Breast epithelium (tissue), 4 donors: ENCODE measurements around the gene DPH5. TPM values are rescaled to one million over a fixed set of nuclear protein-coding genes. Genes with fewer than 3 reads are reported as not detected.
"Not testable (repeated sequence)": the region's sequence is repeated elsewhere in the genome, so short reads cannot be mapped to it uniquely, and the experiment has no call there.

Experiments used
- DNase-seq, 2 donors: peaks; one replicate each; pipeline ENCODE4 v3.0.0-alpha.2; 2019; ENCODE audit warnings: low spot score in 2 of 2
- H3K27ac ChIP-seq, 2 donors: fragments of 200-600 bp; sonication (generic) in 1 of 2; one replicate each; pipeline ENCODE4 v1.5.1; 2016 to 2019; ENCODE audit warnings: mild to moderate bottlenecking in 1 of 2
- H3K27me3 ChIP-seq, 2 donors: fragments of 200-600 bp; sonication (generic) in 1 of 2; one replicate each; pipeline versions ENCODE4 v1.5.1 to v1.6.0; 2017 to 2019; ENCODE audit warnings: control low read depth in 1 of 2, mild to moderate bottlenecking in 1 of 2
- H3K36me3 ChIP-seq: fragments of 200-600 bp; one replicate; pipeline ENCODE4 v1.5.1; 2019
- H3K4me1 ChIP-seq, 2 donors: fragments of 200-600 bp; sonication (generic); one replicate each; pipeline ENCODE4 v1.5.1; 2016 to 2019; ENCODE audit warnings: control low read depth in 1 of 2
- H3K4me3 ChIP-seq, 3 donors: fragments of 200-600 bp; sonication (generic); 1 replicate in 2 of 3; 2 replicates in 1 of 3; pipeline ENCODE4 v1.5.1; 2016 to 2019; ENCODE audit warnings: mild to moderate bottlenecking in 3 of 3, moderate library complexity in 2 of 3
- H3K9me3 ChIP-seq, 2 donors: fragments of 200-600 bp; sonication (generic) in 1 of 2; one replicate each; pipeline ENCODE4 v1.5.1; 2016 to 2019; ENCODE audit warnings: control low read depth in 1 of 2
- POLR2A ChIP-seq: fragments of 450-650 bp; IDR thresholded peaks from one replicate; pipeline ENCODE4 v1.6.1; 2016; ENCODE audit warnings: antibody characterized with exemption, mild to moderate bottlenecking, moderate library complexity
- POLR2AphosphoS5 ChIP-seq, 3 donors: sonication (generic); formaldehyde crosslinking; IDR thresholded peaks; one replicate each; pipeline ENCODE4 v1.6.1; 2017; ENCODE audit warnings: antibody characterized with exemption in 3 of 3
- intact Hi-C: fragments of 100-400 bp; cut with DNase I; formaldehyde crosslinking; loops from one replicate; pipeline ENCODE4 v1.15.1; 2023; ENCODE audit warnings: low total_unique reads
- total RNA-seq, 3 donors: library from RNA; depleted of rRNA; stranded (reverse); fragments of >200 nt; gene quantifications; one replicate each; pipeline ENCODE4 v1.1.0, GENCODE V29; 2016
- TF ChIP-seq, protein P1 (sequence below), 3 donors: fragments of 450-650 bp; IDR thresholded peaks; one replicate each; pipeline ENCODE4 v1.5.1; 2016 to 2017; ENCODE audit warnings: antibody characterized with exemption in 3 of 3, mild to moderate bottlenecking in 3 of 3, moderate library complexity in 3 of 3

Gene DPH5
- total RNA-seq, 3 donors from 2014 or later: 19.2 to 26.1 (median 25.9) TPM

GRCh38 chr1:100959502-100960060 lies 66.0 kb downstream of the DPH5 start:
- no peak overlapping the region for H3K27ac ChIP-seq
- no peak for TF ChIP-seq POLR2AphosphoS5 (IDR thresholded peaks at IDR 0.05)
- TF ChIP-seq, protein P1, sequence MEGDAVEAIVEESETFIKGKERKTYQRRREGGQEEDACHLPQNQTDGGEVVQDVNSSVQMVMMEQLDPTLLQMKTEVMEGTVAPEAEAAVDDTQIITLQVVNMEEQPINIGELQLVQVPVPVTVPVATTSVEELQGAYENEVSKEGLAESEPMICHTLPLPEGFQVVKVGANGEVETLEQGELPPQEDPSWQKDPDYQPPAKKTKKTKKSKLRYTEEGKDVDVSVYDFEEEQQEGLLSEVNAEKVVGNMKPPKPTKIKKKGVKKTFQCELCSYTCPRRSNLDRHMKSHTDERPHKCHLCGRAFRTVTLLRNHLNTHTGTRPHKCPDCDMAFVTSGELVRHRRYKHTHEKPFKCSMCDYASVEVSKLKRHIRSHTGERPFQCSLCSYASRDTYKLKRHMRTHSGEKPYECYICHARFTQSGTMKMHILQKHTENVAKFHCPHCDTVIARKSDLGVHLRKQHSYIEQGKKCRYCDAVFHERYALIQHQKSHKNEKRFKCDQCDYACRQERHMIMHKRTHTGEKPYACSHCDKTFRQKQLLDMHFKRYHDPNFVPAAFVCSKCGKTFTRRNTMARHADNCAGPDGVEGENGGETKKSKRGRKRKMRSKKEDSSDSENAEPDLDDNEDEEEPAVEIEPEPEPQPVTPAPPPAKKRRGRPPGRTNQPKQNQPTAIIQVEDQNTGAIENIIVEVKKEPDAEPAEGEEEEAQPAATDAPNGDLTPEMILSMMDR (IDR thresholded peaks at IDR 0.05): no peak
- no peak for TF ChIP-seq POLR2A
- H3K9me3 ChIP-seq: no peaks in the 10 kb centered on the region
- no peak overlapping the region for H3K4me3 ChIP-seq
- H3K27me3 ChIP-seq: no peaks in the 10 kb centered on the region
- intact Hi-C loops: no loop called here
- H3K36me3 ChIP-seq: no peaks in the 10 kb centered on the region
- H3K4me1 ChIP-seq: no peaks in the 10 kb centered on the region
- no peak for DNase-seq

DNA sequence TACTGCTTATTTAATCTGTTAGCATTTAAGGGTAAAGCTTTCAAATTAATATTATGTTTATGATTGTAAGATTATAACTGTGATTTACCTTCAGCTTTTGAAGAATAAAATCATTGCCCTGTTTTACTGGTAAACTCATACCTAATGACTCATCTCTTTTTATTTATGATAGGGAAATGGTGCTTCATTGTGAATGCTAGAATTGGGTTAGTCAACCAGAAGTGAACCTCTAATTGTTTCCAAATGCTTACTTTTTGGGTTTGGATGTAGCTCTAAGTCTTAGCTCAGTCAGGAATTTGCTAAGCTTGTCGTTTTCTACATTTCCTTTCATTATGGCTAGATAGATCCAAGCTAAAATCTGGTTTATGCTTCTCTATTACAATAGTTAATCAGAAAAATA lies 70.3 kb downstream of the DPH5 start:
- no peaks in the 10 kb centered on the region for H3K4me1 ChIP-seq
- H3K27ac ChIP-seq: no peak overlapping the region
- H3K4me3 ChIP-seq: no peak overlapping the region
- no peak for DNase-seq
- no peaks in the 10 kb centered on the region for H3K9me3 ChIP-seq
- no peaks in the 10 kb centered on the region for H3K27me3 ChIP-seq
- TF ChIP-seq POLR2A (no peak), POLR2AphosphoS5 (IDR thresholded peaks at IDR 0.05) (no peak)
- TF ChIP-seq, protein P1 (IDR thresholded peaks at IDR 0.05): no peak
- no peaks in the 10 kb centered on the region for H3K36me3 ChIP-seq
- intact Hi-C loops: no loop called here

- Histone ChIP-seq H3K36me3 (no peaks in the 10 kb centered on the region), H3K27me3 (no peaks in the 10 kb centered on the region), H3K9me3 (no peaks in the 10 kb centered on the region), H3K4me1 (no peaks in the 10 kb centered on the region), H3K4me3 (no peak overlapping the region), H3K27ac (no peak overlapping the region)
- TF ChIP-seq, protein P1 (IDR thresholded peaks at IDR 0.05): no peak
- TF ChIP-seq POLR2A: no peak
- no peak for TF ChIP-seq POLR2AphosphoS5 (IDR thresholded peaks at IDR 0.05)
- intact Hi-C loops: no loop called here
- no peak for DNase-seq
Measured at GRCh38 chr1:100953960-100954730, 71.4 kb downstream of the DPH5 start.

DNA sequence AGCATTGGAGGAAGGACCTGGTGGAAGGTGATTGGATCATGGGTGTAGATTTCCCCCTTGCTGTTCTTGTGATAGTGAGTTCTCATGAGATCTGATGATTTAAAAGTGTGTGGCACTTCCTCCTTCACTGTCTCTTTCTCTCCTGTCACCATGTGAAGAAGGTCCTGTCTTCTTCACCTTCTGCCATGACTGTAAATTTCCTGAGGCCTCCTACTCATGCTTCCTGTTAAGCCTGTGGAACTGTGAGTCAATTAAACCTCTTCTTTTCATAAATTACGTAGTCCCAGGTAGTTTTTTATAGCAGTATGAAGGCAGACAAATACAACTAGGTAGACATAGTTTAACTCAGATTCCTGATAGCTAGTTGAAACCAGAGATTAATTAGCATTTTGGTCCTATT lies 72.6 kb downstream of the DPH5 start:
- intact Hi-C loops, H3K36me3 ChIP-seq, H3K9me3 ChIP-seq, H3K27me3 ChIP-seq, H3K4me1 ChIP-seq, DNase-seq, H3K27ac ChIP-seq, H3K4me3 ChIP-seq: not testable (repeated sequence)

GRCh38 chr1:100952104-100952745 lies 73.4 kb downstream of the DPH5 start:
- no peaks in the 10 kb centered on the region for H3K4me1 ChIP-seq
- H3K36me3 ChIP-seq: no peaks in the 10 kb centered on the region
- TF ChIP-seq POLR2AphosphoS5 (IDR thresholded peaks at IDR 0.05) (no peak), POLR2A (no peak)
- DNase-seq: no peak
- intact Hi-C loops: no loop called here
- no peak overlapping the region for H3K4me3 ChIP-seq
- no peaks in the 10 kb centered on the region for H3K27me3 ChIP-seq
- no peaks in the 10 kb centered on the region for H3K9me3 ChIP-seq
- H3K27ac ChIP-seq: no peak overlapping the region

DNA sequence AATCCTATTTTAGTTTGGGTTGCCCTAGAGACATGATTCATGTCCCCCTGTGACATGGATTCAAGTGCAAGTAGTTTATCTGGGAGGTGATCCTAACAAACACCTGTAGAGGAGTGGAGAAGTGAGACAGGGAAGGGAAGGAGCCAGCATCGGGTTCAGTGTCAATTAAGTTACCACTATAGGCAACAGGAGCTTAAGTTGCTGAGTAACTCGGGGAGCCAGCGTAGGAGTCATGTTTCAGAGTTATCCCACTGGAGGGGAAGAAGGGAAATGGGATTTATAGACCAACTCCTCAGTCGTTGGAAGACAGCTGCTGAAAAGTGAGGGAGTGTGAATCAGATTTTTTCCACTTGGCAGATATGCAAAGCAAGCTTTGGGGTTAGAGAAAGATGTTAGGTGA lies 74.8 kb downstream of the DPH5 start:
- Histone ChIP-seq H3K4me3 (no peak overlapping the region), H3K27me3 (no peaks in the 10 kb centered on the region), H3K9me3 (no peaks in the 10 kb centered on the region), H3K36me3 (no peaks in the 10 kb centered on the region), H3K27ac (no peak overlapping the region), H3K4me1 (no peaks in the 10 kb centered on the region)
- no peak for DNase-seq
- no peak for TF ChIP-seq POLR2A
- TF ChIP-seq, protein P1 (IDR thresholded peaks at IDR 0.05): no peak
- TF ChIP-seq POLR2AphosphoS5 (IDR thresholded peaks at IDR 0.05): no peak
- intact Hi-C loops: no loop called here
